HG03439 (cell line): ENCODE data around the gene C5.
A peak's percentile ranks its signal among the peaks of the same experiment; 100 is the strongest.
"Not testable (repeated sequence)": the region's sequence is repeated elsewhere in the genome, so short reads cannot be mapped to it uniquely, and the experiment has no call there.

ENCODE experiments used
- ATAC-seq: cut with Tn5 transposase; IDR thresholded peaks from one replicate; pipeline ENCODE4 v1.9.1; 2021; ENCODE audit warnings: mild to moderate bottlenecking, moderate library complexity; ENCODE audit not compliant: unreplicated experiment

Gene C5

DNA sequence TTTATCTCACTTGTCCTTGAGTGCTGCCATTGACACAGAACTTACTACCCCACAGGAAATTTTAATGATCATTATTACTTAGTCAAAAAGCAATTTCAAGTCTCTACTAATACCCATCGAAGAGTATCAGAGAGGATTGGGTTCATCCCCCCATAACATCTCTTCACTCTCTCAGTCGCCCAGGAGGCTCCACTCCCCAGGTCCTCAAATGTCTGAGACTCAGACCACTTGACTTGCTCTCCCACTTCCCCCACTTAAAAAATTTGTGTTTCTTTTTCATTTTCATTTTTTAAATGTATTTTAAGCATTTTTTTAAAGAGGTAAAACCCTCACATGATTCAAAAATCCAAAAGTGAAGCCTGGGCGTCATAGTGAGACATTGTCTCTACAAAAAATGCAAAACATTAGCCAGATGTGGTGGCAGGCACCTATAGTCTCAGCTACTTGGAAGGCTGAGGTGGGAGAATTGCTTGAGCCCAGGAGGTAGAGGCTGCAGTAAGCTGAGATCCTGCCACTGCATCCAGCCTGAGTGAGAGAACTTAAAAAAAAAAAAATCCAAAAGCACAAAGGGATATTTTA lies 66.7 kb downstream of the C5 start:
- ATAC-seq = peak; percentile 54

GRCh38 chr9:120982836-120983235 lies 67.2 kb downstream of the C5 start:
- ATAC-seq = no peak

- no peak for ATAC-seq
Measured at GRCh38 chr9:120980951-120981350, 69.1 kb downstream of the C5 start.

DNA sequence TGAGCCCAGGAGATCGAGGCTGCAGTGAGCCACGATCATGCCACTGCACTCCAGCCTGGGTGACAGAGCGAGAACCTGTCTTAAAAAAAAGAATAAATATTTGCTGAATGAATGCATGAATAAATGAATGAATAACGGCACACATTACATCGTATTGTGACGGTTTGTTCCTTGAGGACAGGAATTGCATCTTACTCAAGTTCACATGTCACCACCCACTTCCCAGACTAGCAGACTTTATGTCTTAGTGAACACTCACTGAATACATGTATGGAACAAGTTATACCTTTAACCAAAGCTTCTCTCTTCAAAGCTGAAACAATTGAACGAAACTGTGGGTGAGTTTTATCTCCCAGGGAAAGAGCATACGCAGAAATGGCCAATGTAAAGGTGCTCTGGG lies 70.3 kb downstream of the C5 start:
- no peak for ATAC-seq

GRCh38 chr9:120978987-120979386 lies 71.1 kb downstream of the C5 start:
- no peak for ATAC-seq

- ATAC-seq = no peak
Measured at GRCh38 chr9:120977321-120977720, 72.8 kb downstream of the C5 start.

DNA sequence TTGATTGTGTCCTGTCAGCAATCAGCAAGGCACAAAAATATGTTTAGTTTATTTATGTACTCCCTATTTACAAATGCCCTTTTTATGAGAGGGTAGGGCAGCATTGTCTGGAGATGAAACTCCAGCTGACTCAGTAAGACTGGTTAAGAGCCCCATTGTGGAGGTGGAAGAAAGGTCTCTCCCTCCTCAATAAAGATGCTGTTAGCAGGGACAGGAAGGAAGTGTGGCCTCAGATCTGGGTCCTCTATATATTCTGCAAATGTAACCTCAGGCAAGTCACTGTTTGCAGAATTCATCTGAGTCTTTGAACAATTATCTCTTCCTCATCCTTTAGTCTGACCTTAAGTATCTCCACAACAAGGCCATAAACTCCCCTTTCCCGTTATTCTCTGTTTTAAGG lies 75.2 kb downstream of the C5 start:
- ATAC-seq = no peak

DNA sequence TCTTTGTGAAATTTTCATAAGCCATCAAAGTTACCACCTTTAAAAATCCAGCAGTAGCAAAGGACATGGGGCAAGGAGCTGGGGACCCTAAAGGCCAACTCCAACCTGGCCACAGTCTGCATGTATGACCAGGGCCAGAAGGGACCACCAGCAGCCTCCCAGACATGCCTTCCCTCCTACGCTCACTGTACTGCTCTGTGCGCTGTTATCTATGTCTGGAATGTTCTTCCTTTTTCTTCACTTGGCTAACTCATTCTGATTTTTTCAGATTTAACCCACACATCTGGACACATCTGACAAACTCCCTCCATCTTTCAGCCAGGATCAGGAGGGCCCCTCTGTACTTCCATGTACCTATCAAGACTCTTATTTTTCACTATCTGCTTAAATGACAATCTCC lies 75.9 kb downstream of the C5 start:
- no peak for ATAC-seq

DNA sequence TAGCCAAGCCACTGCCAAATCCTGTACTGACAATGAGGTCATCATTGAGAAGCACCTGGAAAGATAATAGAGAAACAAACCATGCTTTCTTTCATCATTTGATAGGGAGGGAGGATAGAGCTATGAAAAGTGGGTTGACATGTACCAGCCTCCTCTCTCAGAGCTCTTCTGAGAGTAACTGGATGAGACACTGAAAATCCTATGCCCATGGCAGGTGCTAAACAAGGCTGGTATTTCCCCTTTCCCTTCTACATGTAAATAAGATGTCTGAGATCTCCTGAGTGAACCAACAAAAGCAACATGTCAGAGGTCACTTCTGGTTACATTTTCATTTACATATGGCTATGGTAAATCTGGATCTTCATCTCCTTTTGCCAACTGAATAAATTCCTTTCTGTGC lies 78.1 kb downstream of the C5 start:
- ATAC-seq = no peak

DNA sequence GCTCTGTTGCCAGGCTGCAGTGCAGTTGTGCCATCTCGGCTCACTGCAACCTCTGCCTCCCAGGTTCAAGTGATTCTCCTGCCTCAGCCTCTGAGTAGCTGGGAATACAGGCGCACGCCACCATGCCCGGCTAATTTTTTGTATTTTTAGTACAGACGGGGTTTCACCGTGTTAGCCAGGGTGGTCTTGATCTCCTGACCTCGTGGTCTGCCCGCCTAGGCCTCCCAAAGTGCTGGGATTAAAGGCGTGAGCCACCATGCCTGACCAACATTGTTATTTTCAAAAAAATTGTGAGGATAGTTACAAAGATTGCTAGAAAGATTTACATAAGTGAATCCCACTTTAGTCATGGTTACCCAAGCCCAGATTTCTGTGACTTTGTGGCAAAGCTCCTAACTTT lies 78.6 kb downstream of the C5 start:
- ATAC-seq = not testable (repeated sequence)

DNA sequence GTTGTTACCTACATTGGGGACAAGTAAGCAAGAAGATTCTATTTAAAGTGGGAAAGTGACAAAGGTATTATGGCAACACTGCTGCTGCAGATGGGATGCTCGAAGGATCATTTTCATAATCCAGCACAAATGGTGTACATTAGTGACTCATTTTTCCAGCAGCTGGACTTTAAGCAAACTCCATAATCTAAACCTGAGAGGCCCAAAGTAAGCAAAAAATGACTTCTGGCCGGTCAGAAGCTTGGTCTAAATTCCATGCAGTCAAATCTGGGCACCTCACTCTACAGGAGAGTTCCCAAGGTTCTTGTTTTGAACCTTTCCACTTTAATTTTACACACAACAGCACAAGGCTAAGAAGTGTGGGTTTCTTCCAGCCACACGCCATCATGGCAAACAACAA lies 79.8 kb downstream of the C5 start:
- no peak for ATAC-seq

- ATAC-seq = no peak
Measured at GRCh38 chr9:120966013-120966369, 84.1 kb downstream of the C5 start.

- no peak for ATAC-seq
Measured at GRCh38 chr9:120965344-120966012, 84.6 kb downstream of the C5 start.

GRCh38 chr9:120961936-120962335 lies 88.1 kb downstream of the C5 start:
- no peak for ATAC-seq

DNA sequence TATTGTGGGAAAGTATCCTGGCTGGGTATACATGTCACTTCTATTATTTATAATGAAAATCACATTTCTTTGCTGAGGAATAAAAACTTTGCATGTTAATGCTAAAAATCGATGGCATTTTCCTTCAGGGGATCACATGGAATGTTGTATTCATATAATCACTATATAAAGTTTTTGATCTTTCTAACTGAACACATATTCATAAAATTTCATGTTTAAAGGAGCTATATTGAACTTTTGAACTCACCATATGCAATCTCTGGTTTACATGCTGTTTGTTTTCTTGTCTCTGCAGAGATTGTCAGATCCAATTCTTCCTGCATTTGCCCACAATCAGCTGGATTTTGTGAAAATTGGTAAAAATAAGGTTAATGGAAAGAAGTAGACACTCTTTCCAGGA lies 90.1 kb downstream of the C5 start:
- no peak for ATAC-seq

- ATAC-seq = no peak
Measured at GRCh38 chr9:120956862-120957261, 93.2 kb downstream of the C5 start.

DNA sequence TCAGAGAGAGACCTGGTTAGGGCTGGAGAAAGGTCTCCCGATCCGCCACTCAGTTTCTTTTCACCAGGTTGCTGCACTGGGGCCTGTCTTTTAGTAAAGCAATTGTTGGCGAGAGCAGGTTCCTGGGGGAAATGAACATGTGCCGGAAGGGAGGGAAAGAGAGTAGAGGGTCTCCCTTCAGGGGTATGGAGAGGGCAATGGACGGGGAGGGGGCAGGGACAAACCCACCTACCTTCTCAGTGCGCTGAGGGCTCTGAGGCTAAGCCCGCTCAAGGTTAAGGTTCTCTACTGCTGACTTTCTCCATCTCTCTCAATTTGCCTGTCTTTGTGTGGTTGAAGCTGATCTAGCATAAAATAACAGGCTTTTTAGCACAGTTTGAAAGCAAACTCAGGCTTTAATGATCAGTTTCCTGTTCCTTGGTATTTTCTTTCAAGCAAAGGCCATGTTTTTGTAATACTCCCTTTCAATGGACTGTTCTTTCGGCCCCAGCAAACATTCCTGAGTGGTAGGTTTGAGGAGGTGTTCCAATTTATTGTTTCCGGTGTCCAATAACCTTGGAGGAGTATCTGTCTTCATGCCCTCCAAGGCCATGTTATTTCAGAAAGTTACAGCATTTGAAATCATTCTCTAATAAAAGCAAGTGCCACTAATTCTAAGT lies 98.0 kb downstream of the C5 start:
- ATAC-seq = no peak

DNA sequence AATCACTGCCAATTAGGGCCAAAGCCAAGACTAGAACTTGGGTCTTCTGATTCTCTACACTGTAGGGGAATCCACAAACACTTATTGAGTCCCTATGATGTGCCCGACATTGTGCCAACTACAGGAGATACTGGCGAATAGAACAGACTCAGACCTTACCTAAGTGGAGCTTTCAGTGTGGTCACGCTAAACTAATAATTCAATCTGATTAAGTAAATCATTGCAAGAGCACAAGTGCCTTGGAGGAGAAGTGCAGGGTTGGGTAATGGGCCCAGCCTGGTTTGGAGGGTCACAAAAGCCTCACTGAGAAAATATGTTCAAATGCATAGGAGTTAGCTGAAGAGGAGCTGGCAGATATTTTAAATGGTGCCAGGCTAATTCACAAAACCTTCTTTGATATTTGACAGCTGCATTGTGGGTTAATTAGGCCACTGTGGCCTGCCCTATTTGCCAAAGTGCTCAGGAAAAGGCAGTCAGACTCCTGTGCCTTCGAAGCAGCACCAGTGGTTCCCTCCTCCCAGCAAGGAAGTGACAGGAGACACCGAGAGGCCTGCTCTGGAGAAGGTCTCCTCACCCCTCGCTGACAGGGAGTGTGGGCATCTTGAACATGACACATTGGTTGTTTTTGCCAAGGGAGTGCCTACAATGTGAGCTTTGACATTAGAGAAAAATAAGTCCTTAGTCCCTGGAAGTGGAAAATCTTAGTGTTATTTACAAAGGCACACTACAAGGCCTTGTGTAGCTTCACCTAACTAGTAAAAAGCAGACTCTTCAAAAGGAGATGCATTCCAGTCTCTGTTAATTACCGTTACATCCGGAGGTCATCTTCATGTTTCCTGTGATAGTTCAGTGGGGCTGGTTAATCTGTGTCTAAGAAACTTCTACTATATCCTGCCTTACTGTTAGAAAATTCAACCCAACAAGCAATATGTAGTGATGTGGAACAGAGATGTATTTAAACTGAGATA lies 99.4 kb downstream of the C5 start:
- no peak for ATAC-seq

- no peak for ATAC-seq
Measured at GRCh38 chr9:120949290-120949689, 100.8 kb downstream of the C5 start.

- ATAC-seq = no peak
Measured at GRCh38 chr9:120948824-120949223, 101.3 kb downstream of the C5 start.

DNA sequence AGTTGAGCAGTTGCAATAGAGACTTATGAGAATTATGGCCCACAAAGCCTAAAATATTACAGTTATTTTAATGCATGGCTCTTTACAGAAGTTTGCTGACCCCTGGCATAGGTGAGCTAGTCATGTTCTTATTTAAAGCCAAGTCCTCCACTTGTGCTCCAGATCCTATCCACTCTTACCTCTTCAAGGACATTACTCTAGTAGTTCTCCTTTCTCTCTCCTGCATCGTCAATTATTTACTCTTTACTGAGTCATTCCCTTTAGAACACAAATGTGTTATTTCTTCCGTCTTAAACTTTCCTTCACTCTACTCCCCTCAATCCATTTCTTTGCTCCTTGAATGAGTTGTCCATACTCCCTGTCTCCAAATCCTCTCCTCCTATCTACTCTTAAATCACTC lies 102.9 kb downstream of the C5 start:
- no peak for ATAC-seq
